SKM-1 (cell line): Measurements from ENCODE around the gene TCP11L2.

Source experiments
- DNase-seq: peaks from one replicate; lab custom pipeline; 2025; ENCODE audit not compliant: unreplicated experiment; lab: John Stamatoyannopoulos, UW

The TCP11L2 gene

DNA sequence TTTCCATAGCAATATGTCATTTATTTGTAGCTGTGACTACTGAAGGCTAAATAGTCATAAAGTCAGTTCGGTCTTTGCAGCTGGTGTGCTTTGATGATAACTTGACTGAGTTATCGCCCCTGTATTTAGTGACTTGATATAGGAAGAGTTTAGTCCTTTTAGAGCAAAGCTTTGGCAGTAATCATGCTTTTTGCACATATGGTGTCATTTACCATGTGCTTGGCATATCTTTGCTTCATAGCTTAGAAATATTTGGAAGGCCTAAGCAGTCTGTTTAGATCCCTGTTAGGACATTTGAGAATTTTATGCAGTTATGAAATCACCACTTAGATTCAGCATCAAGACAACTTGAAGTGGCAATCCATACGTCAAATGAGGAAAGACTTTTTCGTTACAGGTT lies 86.6 kb downstream of the TCP11L2 start:
- no peak for DNase-seq

DNA sequence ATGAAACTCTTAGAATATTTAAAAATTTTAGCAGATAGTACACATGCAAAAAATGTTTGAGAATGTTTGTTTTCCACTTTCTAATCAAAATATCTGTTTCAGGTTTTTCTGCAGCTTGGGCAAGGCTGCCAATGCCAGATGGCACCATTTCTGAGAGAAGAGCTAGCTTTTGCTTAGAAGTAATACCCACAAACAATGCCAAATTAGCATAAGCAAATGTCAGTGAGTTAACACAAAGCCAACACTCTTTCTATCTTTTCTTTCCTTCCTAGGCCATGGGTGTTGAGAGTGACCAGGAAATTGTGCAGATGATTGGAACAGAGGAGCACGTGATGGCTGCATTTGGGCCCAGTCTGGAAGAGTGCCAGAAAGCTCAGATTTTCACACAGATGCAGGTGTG lies 90.2 kb downstream of the TCP11L2 start:
- DNase-seq = no peak
